IPS DF 6.9 (cell line): ENCODE results near the gene ERN2.

Source experiments
- DNase-seq: peaks from one replicate; pipeline ENCODE4 v3.0.0-alpha.2; 2013; ENCODE audit warnings: low read depth, low spot score
- H3K27ac ChIP-seq: one replicate; pipeline ENCODE4 v1.5.1; 2013; ENCODE audit warnings: low read length, control low read depth
- H3K27me3 ChIP-seq: 2 replicates; pipeline ENCODE4 v1.6.1; 2013; ENCODE audit warnings: mild to moderate bottlenecking, low read length; ENCODE audit not compliant: control insufficient read depth, insufficient read depth
- H3K36me3 ChIP-seq: 2 replicates; pipeline ENCODE4 v1.6.1; 2013; ENCODE audit warnings: low read length; ENCODE audit not compliant: control insufficient read depth, insufficient read depth
- H3K4me1 ChIP-seq: 2 replicates; pipeline ENCODE4 v1.6.1; 2013; ENCODE audit warnings: low read length; ENCODE audit not compliant: control insufficient read depth, insufficient read depth
- H3K4me3 ChIP-seq: 2 replicates; pipeline ENCODE4 v1.5.1; 2013; ENCODE audit warnings: mild to moderate bottlenecking, low read length
- H3K9me3 ChIP-seq: 2 replicates; pipeline ENCODE4 v1.6.1; 2013; ENCODE audit warnings: low read length, inconsistent platforms; ENCODE audit not compliant: control insufficient read depth, insufficient read depth
- WGBS: extraction: QIAGEN DNeasy Blood & Tissue Kit; methylation state at CpG from one replicate; pipeline ENCODE4 v1.1.7; 2013; ENCODE audit warnings: mixed read lengths, missing lambda C conversion rate; ENCODE audit not compliant: insufficient read length, insufficient coverage; 5-methylcytosine and 5-hydroxymethylcytosine counted together

Gene ERN2

GRCh38 chr16:23689442-23690187 is 23.4 kb downstream of the ERN2 start:
- Histone ChIP-seq H3K4me3 (no peak overlapping the region), H3K27ac (no peak overlapping the region), H3K36me3 (peaks cover 46% of the 10 kb centered on the region), H3K4me1 (no peaks in the 10 kb centered on the region), H3K27me3 (no peaks in the 10 kb centered on the region), H3K9me3 (no peaks in the 10 kb centered on the region)
- no peak for DNase-seq
- no CpG with 5 or more reads among the region's 36 CpGs for WGBS

DNA sequence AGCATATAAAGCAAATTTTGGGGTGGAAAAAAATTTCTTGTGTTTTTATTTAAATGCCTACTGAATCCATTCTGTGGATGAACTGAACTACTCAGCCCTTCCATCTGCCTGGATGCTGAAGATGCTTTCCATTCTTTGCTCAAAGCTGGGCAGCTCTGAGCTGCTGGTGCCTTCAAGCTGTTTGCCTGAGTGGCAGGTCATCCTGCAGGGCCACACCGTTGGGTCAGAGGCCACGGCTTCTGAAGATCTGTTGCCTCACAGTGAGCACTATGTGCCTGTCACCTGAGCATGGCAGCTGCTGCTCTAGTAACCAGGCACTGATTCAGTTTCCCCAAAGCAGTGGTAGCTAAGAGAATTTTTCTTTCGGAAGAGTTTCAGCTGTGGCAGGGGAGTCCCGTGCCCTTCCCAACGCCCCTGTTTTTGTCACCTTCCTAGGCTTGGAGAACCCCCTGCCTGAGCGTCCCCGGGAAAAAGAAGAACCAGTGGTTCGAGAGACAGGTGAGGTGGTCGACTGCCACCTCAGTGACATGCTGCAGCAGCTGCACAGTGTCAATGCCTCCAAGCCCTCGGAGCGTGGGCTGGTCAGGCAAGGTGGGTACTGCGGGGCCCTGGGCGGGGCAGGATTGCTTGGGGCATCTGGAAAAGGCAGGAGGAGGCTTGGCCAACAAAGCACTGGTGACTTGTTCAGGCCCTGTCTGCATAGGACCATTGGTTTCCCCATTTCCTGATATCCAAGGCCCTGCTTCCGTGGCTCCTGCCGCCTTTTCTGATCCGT is 25.8 kb downstream of the ERN2 start:
- Histone ChIP-seq H3K9me3 (no peaks in the 10 kb centered on the region), H3K36me3 (peaks cover 60% of the 10 kb centered on the region), H3K4me3 (no peak overlapping the region), H3K27ac (no peak overlapping the region), H3K4me1 (no peaks in the 10 kb centered on the region), H3K27me3 (no peaks in the 10 kb centered on the region)
- no peak for DNase-seq
- no CpG with 5 or more reads among the region's 16 CpGs for WGBS

DNA sequence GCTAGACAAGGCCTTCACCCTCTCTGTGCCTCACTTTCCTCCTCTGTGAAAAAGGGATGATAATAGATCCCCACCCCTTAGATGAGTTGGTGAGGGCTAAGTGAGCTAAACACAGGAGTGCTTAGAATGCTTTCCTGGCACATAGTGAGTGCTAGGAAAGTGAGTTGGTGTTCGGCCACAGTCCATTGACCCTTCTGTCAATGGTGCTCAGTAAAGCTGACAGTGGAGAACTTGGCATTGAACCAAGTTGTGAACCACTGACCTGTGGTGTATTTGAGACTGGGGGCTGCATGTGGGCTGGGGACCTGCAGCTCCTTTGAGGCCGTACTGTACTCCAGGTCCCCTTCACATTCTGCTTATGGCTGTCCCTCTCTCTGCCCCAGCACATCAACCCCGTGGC is 29.5 kb downstream of the ERN2 start:
- H3K4me3 ChIP-seq, result no peak overlapping the region
- WGBS, result no CpG with 5 or more reads among the region's 3 CpGs
- H3K9me3 ChIP-seq, result no peaks in the 10 kb centered on the region
- DNase-seq, result no peak
- H3K27me3 ChIP-seq, result no peaks in the 10 kb centered on the region
- no peak overlapping the region for H3K27ac ChIP-seq
- H3K36me3 ChIP-seq, result peaks cover 33% of the 10 kb centered on the region
- H3K4me1 ChIP-seq, result no peaks in the 10 kb centered on the region; the same call in 1 of the 2 replicates

GRCh38 chr16:23682181-23682580 is 30.8 kb downstream of the ERN2 start:
- Histone ChIP-seq H3K9me3 (no peaks in the 10 kb centered on the region), H3K27ac (no peak overlapping the region), H3K4me3 (no peak overlapping the region), H3K27me3 (no peaks in the 10 kb centered on the region), H3K36me3 (peaks cover 21% of the 10 kb centered on the region), H3K4me1 (no peaks in the 10 kb centered on the region; the same call in 1 of the 2 replicates)
- no CpG with 5 or more reads among the region's 1 CpG for WGBS
- no peak for DNase-seq

- WGBS, result no CpG with 5 or more reads among the region's 6 CpGs
- Histone ChIP-seq H3K4me1 (no peaks in the 10 kb centered on the region; the same call in 1 of the 2 replicates), H3K27ac (no peak overlapping the region), H3K27me3 (no peaks in the 10 kb centered on the region), H3K4me3 (peak overlapping the region; percentile 89; the same call in 1 of the 2 replicates), H3K36me3 (peaks cover 13% of the 10 kb centered on the region), H3K9me3 (no peaks in the 10 kb centered on the region)
- no peak for DNase-seq
Observed at GRCh38 chr16:23679986-23680336, 33.1 kb downstream of the ERN2 start.

DNA sequence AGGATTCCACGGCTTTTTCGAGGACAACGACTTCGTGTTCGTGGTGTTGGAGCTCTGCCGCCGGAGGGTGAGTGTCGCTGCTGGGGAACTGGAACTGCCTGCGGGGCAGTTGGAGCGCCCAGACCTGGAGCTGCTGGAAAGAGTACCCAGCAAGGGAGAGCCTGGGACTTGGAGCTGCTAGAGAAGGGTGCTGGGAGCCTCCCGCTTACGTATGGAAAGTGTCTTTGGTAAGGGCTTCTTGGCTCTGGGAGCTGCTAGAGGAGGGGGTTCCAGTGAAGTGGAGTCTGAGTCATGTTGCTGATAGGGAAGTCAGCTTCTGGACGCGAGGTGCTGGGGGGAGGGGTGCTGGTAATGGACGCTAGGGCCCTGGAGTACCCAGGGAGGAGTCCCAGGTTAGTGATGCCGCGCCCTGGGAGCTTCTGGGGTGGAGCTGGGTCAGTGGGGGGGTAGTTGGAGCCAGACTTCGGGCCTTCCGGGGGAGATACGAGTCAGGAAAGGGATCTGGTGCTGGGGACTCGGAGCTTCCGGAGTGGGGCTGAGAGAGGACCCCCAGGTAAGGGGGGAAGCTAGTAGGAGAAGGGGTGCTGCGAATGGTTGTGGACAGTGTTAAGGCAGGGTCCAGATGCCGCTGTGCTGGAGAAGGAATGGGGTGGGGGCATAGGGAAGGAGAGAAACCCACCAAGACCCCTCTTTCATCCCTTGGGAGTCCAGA is 33.6 kb downstream of the ERN2 start:
- Histone ChIP-seq H3K9me3 (no peaks in the 10 kb centered on the region), H3K4me3 (peak overlapping the region; percentile 89), H3K27me3 (no peaks in the 10 kb centered on the region), H3K27ac (no peak overlapping the region), H3K36me3 (peaks cover 13% of the 10 kb centered on the region), H3K4me1 (no peaks in the 10 kb centered on the region; the same call in 1 of the 2 replicates)
- no CpG with 5 or more reads among the region's 24 CpGs for WGBS
- no peak for DNase-seq

GRCh38 chr16:23678430-23679273 is 34.4 kb downstream of the ERN2 start, which contains the start of gene PLK1:
Gene PLK1, plus strand, starts transcription at chr16:23678889. Its CDS starts 44 bp downstream, at chr16:23678933.
- DNase-seq, result peak; percentile 81
- Histone ChIP-seq H3K27ac (no peak within 1 kb of the TSS), H3K9me3 (no peaks in the 10 kb centered on the region), H3K27me3 (no peaks in the 10 kb centered on the region), H3K36me3 (peaks cover 6% of the 10 kb centered on the region), H3K4me1 (no peaks in the 10 kb centered on the region; the same call in 1 of the 2 replicates), H3K4me3 (peak within 1 kb of the TSS; percentile 89)
- no CpG with 5 or more reads among the region's 75 CpGs for WGBS

DNA sequence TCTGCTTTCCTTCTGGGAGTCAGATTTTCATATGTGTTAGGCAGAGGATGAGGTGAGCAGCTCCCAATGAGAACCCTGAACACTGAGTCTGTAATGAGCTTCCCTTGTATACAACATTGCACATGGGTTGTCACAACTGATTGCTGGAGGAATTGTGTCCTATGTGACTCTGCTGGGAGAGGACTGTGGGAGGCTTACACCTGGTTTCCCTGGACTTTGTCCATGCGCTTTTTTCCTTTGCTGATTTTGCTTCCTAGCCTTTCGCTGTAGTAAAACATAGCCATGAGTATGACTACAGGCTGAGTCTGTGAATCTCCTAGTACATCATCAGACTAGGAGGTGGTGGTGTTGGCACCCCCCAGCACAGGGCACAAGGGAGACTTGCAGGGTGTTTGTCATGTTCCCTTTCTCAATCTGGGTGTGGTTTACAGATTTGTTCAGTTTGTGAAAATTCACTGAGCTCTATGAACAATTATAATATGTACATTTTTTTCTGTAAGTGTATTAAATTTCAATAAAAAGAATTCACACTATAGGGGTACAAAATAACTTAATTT is 36.0 kb downstream of the ERN2 start:
- no peak for DNase-seq
- no peak overlapping the region for H3K4me3 ChIP-seq
- WGBS, result no CpG with 5 or more reads among the region's 2 CpGs
- no peaks in the 10 kb centered on the region; the same call in 1 of the 2 replicates for H3K36me3 ChIP-seq
- no peaks in the 10 kb centered on the region for H3K9me3 ChIP-seq
- no peaks in the 10 kb centered on the region; the same call in 1 of the 2 replicates for H3K4me1 ChIP-seq
- no peaks in the 10 kb centered on the region for H3K27me3 ChIP-seq
- H3K27ac ChIP-seq, result no peak overlapping the region

GRCh38 chr16:23673971-23674614 is 38.9 kb downstream of the ERN2 start:
- no peak overlapping the region for H3K27ac ChIP-seq
- no peak overlapping the region for H3K4me3 ChIP-seq
- H3K4me1 ChIP-seq, result no peaks in the 10 kb centered on the region
- no CpG with 5 or more reads among the region's 8 CpGs for WGBS
- no peaks in the 10 kb centered on the region for H3K36me3 ChIP-seq
- H3K27me3 ChIP-seq, result no peaks in the 10 kb centered on the region
- no peak for DNase-seq
- no peaks in the 10 kb centered on the region for H3K9me3 ChIP-seq
